Astrocyte (in vitro differentiated cells and primary cell): ENCODE data around the gene SEMA6B. TPM values are rescaled to one million over a fixed set of nuclear protein-coding genes. Genes with fewer than 3 reads are reported as not detected.

Experiments used
- DNase-seq: peaks from one replicate; pipeline ENCODE4 v3.0.0-alpha.2; 2010; ENCODE audit warnings: low read depth
- FAIRE-seq: peaks from 2 replicates; lab custom pipeline; 2011; peaks lifted over from hg19 to GRCh38; lab: Jason Lieb, UNC
- H2AFZ ChIP-seq: 2 replicates; pipeline ENCODE4 v1.6.0; 2012; ENCODE audit warnings: low read depth, low read length, inconsistent platforms
- H3K27ac ChIP-seq: 2 replicates; pipeline ENCODE4 v1.5.1; 2011; ENCODE audit warnings: low read depth, low read length, inconsistent platforms
- H3K27me3 ChIP-seq: 2 replicates; pipeline ENCODE4 v1.6.0; 2011; ENCODE audit warnings: low read length, inconsistent platforms; ENCODE audit not compliant: insufficient read depth
- H3K36me3 ChIP-seq: 2 replicates; pipeline ENCODE4 v1.5.1; 2011; ENCODE audit warnings: low read length, inconsistent platforms; ENCODE audit not compliant: insufficient read depth
- H3K4me1 ChIP-seq: 2 replicates; pipeline ENCODE4 v1.5.1; 2011; ENCODE audit warnings: low read length, inconsistent platforms; ENCODE audit not compliant: insufficient read depth
- H3K4me2 ChIP-seq: 2 replicates; pipeline ENCODE4 v1.6.0; 2012; ENCODE audit warnings: low read length, inconsistent platforms
- H3K4me3 ChIP-seq: 2 replicates; pipeline ENCODE4 v1.5.1; 2011; ENCODE audit warnings: low read depth, mild to moderate bottlenecking, low read length, inconsistent platforms; ENCODE audit not compliant: insufficient read depth
- H3K79me2 ChIP-seq: 2 replicates; pipeline ENCODE4 v1.6.0; 2012; ENCODE audit warnings: mild to moderate bottlenecking, low read length, inconsistent platforms; ENCODE audit not compliant: insufficient read depth
- H3K9ac ChIP-seq: 2 replicates; pipeline ENCODE4 v1.6.0; 2012; ENCODE audit warnings: mild to moderate bottlenecking, low read length, inconsistent platforms
- H3K9me3 ChIP-seq: 2 replicates; pipeline ENCODE4 v1.5.1; 2012; ENCODE audit warnings: low read depth, mild to moderate bottlenecking, low read length, inconsistent platforms; ENCODE audit not compliant: insufficient read depth
- H4K20me1 ChIP-seq: 2 replicates; pipeline ENCODE4 v1.6.0; 2012; ENCODE audit warnings: low read length, inconsistent platforms; ENCODE audit not compliant: insufficient read depth
- H3K27ac Mint-ChIP-seq: one replicate; pipeline ENCODE4 v1.8.0; 2021; ENCODE audit warnings: mild to moderate bottlenecking, mixed read lengths; ENCODE audit not compliant: unreplicated experiment
- H3K27me3 Mint-ChIP-seq: one replicate; pipeline ENCODE4 v1.8.0; 2021; ENCODE audit warnings: low read depth, mixed read lengths; ENCODE audit not compliant: unreplicated experiment
- H3K36me3 Mint-ChIP-seq: one replicate; pipeline ENCODE4 v1.8.0; 2021; ENCODE audit warnings: low read depth, mixed read lengths; ENCODE audit not compliant: unreplicated experiment
- H3K4me1 Mint-ChIP-seq: one replicate; pipeline ENCODE4 v1.8.0; 2021; ENCODE audit warnings: low read depth, mixed read lengths; ENCODE audit not compliant: unreplicated experiment
- H3K4me3 Mint-ChIP-seq: one replicate; pipeline ENCODE4 v1.8.0; 2021; ENCODE audit warnings: mild to moderate bottlenecking, moderate library complexity, mixed read lengths; ENCODE audit not compliant: unreplicated experiment
- H3K9me3 Mint-ChIP-seq: one replicate; pipeline ENCODE4 v1.8.0; 2021; ENCODE audit warnings: mild to moderate bottlenecking, mixed read lengths; ENCODE audit not compliant: unreplicated experiment
- EZH2 ChIP-seq: IDR thresholded peaks from 2 replicates; pipeline ENCODE4 v1.6.1; 2012; ENCODE audit warnings: mild to moderate bottlenecking, low read length, inconsistent platforms; ENCODE audit not compliant: insufficient read depth
- total RNA-seq: library from RNA; stranded (reverse); gene quantifications from 2 replicates; pipeline ENCODE4 v1.2.1, GENCODE V29; 2021
- TF ChIP-seq, protein P1 (sequence below): IDR thresholded peaks from 2 replicates; pipeline ENCODE4 v1.5.1; 2011; ENCODE audit warnings: low read depth, mild to moderate bottlenecking, inconsistent platforms, low read length, moderate library complexity; ENCODE audit not compliant: insufficient read depth

Gene SEMA6B
- total RNA-seq, 1 donor from 2014 or later = 14.3 TPM

DNA sequence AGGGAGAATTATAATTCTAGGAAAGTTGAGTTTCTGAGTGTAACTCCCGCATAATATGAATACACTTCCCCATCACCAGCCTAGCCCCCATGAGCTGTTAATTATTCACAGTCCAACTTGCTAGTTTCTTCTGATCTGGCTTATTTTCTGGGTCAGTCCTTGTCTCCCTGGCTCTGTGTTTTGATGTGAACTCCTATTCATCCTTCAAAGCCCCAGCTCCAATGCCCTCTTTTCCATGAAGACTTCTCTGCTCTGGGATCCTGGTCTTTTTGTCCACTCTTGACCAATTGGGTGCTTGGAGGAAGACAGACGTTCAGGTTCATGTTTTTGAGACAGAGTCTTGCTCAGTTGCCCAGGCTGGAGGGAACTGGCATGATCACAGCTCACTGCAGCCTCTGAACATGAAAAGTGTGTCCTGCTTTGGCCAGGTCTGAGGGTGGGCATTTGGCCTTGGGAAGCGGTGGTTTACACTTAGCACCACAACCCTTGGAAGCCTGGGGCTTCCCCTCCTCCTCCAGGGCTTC, 20.3 kb downstream of the SEMA6B start:
- Histone ChIP-seq H4K20me1 (no peaks in the 10 kb centered on the region), H3K79me2 (no peaks in the 10 kb centered on the region), H3K9ac (no peak overlapping the region), H3K4me2 (no peak overlapping the region), H3K36me3 (no peaks in the 10 kb centered on the region), H3K4me1 (peaks cover 2% of the 10 kb centered on the region), H3K9me3 (peaks cover 3% of the 10 kb centered on the region), H2AFZ (no peak overlapping the region), H3K27ac (no peak overlapping the region), H3K4me3 (no peak overlapping the region), H3K27me3 (peaks cover 11% of the 10 kb centered on the region)
- Mint-ChIP-seq H3K27ac (no peak overlapping the region), H3K9me3 (no peaks in the 10 kb centered on the region), H3K36me3 (no peaks in the 10 kb centered on the region), H3K4me1 (no peaks in the 10 kb centered on the region), H3K27me3 (peaks cover 38% of the 10 kb centered on the region), H3K4me3 (no peak overlapping the region)
- no peak for FAIRE-seq
- no peak for DNase-seq
- TF ChIP-seq EZH2 = no peak
- TF ChIP-seq, protein P1, sequence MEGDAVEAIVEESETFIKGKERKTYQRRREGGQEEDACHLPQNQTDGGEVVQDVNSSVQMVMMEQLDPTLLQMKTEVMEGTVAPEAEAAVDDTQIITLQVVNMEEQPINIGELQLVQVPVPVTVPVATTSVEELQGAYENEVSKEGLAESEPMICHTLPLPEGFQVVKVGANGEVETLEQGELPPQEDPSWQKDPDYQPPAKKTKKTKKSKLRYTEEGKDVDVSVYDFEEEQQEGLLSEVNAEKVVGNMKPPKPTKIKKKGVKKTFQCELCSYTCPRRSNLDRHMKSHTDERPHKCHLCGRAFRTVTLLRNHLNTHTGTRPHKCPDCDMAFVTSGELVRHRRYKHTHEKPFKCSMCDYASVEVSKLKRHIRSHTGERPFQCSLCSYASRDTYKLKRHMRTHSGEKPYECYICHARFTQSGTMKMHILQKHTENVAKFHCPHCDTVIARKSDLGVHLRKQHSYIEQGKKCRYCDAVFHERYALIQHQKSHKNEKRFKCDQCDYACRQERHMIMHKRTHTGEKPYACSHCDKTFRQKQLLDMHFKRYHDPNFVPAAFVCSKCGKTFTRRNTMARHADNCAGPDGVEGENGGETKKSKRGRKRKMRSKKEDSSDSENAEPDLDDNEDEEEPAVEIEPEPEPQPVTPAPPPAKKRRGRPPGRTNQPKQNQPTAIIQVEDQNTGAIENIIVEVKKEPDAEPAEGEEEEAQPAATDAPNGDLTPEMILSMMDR = no peak

GRCh38 chr19:4538601-4538954, 20.9 kb downstream of the SEMA6B start:
- DNase-seq (no peak), FAIRE-seq (no peak)
- TF ChIP-seq, protein P1 = no peak
- TF ChIP-seq EZH2 = no peak
- no peaks in the 10 kb centered on the region for H3K36me3 Mint-ChIP-seq
- no peak overlapping the region for H3K4me3 ChIP-seq
- no peaks in the 10 kb centered on the region for H3K79me2 ChIP-seq
- no peak overlapping the region for H3K4me2 ChIP-seq
- no peaks in the 10 kb centered on the region for H3K9me3 Mint-ChIP-seq
- no peaks in the 10 kb centered on the region for H3K4me1 Mint-ChIP-seq
- H3K27ac Mint-ChIP-seq = no peak overlapping the region
- no peaks in the 10 kb centered on the region for H4K20me1 ChIP-seq
- H2AFZ ChIP-seq = no peak overlapping the region
- H3K9me3 ChIP-seq = peaks cover 3% of the 10 kb centered on the region
- no peak overlapping the region for H3K9ac ChIP-seq
- no peak overlapping the region for H3K27ac ChIP-seq
- no peak overlapping the region for H3K4me3 Mint-ChIP-seq
- H3K4me1 ChIP-seq = peaks cover 2% of the 10 kb centered on the region
- H3K27me3 Mint-ChIP-seq = peaks cover 42% of the 10 kb centered on the region
- H3K27me3 ChIP-seq = peaks cover 13% of the 10 kb centered on the region
- no peaks in the 10 kb centered on the region for H3K36me3 ChIP-seq

GRCh38 chr19:4537953-4538600, 21.4 kb downstream of the SEMA6B start:
- H3K27me3 ChIP-seq = peaks cover 13% of the 10 kb centered on the region
- Mint-ChIP-seq H3K9me3 (no peaks in the 10 kb centered on the region), H3K4me1 (no peaks in the 10 kb centered on the region), H3K27ac (no peak overlapping the region), H3K27me3 (peaks cover 46% of the 10 kb centered on the region), H3K36me3 (no peaks in the 10 kb centered on the region), H3K4me3 (no peak overlapping the region)
- H3K27ac ChIP-seq = no peak overlapping the region
- no peak for TF ChIP-seq EZH2
- TF ChIP-seq, protein P1 = no peak
- no peak overlapping the region for H2AFZ ChIP-seq
- H3K9me3 ChIP-seq = peaks cover 3% of the 10 kb centered on the region
- no peaks in the 10 kb centered on the region for H4K20me1 ChIP-seq
- peaks cover 2% of the 10 kb centered on the region for H3K4me1 ChIP-seq
- FAIRE-seq = no peak
- H3K9ac ChIP-seq = no peak overlapping the region
- H3K4me3 ChIP-seq = no peak overlapping the region
- no peak for DNase-seq
- no peaks in the 10 kb centered on the region for H3K79me2 ChIP-seq
- no peak overlapping the region for H3K4me2 ChIP-seq
- no peaks in the 10 kb centered on the region for H3K36me3 ChIP-seq
